Astrocyte of the spinal cord (primary cell): ENCODE data around the gene ALDH1A3.

Experiments
- DNase-seq: peaks from one replicate; pipeline ENCODE4 v3.0.0; 2011; ENCODE audit warnings: low read depth, low spot score
- H3K4me3 ChIP-seq: 2 replicates; pipeline ENCODE4 v1.5.1; 2011; ENCODE audit warnings: low read depth, mild to moderate bottlenecking, low read length, moderate library complexity
- in situ Hi-C: cut with HindIII; loops from 2 replicates; pipeline ENCODE4 v1.10.0; 2017; ENCODE audit warnings: low sequenced_read_pairs
- TF ChIP-seq, protein P1 (sequence below): IDR thresholded peaks from 2 replicates; pipeline ENCODE4 v1.5.1; 2012; ENCODE audit warnings: low read depth, mild to moderate bottlenecking, low read length, inconsistent platforms

ALDH1A3 gene

DNA sequence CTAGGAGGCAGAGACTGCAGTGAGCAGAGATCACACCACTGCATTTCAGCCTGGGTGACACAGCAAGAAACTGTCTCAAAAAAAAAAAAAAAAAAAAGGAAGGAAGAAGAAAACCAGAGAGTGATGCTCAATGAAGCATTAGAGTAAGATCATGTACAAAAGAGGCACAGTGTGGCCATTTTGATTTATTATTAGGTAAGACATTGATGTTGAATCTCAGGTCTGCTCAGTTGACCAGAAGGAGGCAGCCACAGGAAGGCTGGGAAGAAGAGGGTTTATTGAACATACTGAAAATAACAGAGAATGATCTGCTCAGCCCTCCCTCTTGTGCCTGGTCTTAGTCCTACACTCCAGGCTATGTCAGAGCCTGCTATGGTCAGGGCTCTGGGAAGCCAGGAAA is 55.1 kb downstream of the ALDH1A3 start:
- H3K4me3 ChIP-seq, result no peak overlapping the region
- TF ChIP-seq, protein P1, sequence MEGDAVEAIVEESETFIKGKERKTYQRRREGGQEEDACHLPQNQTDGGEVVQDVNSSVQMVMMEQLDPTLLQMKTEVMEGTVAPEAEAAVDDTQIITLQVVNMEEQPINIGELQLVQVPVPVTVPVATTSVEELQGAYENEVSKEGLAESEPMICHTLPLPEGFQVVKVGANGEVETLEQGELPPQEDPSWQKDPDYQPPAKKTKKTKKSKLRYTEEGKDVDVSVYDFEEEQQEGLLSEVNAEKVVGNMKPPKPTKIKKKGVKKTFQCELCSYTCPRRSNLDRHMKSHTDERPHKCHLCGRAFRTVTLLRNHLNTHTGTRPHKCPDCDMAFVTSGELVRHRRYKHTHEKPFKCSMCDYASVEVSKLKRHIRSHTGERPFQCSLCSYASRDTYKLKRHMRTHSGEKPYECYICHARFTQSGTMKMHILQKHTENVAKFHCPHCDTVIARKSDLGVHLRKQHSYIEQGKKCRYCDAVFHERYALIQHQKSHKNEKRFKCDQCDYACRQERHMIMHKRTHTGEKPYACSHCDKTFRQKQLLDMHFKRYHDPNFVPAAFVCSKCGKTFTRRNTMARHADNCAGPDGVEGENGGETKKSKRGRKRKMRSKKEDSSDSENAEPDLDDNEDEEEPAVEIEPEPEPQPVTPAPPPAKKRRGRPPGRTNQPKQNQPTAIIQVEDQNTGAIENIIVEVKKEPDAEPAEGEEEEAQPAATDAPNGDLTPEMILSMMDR, result peak; percentile 18
- in situ Hi-C loops, result no loop called here
- no peak for DNase-seq

GRCh38 chr15:100937171-100937570 is 57.5 kb downstream of the ALDH1A3 start:
- in situ Hi-C loops, result no loop called here
- H3K4me3 ChIP-seq, result no peak overlapping the region
- TF ChIP-seq, protein P1, result no peak
- DNase-seq, result no peak

DNA sequence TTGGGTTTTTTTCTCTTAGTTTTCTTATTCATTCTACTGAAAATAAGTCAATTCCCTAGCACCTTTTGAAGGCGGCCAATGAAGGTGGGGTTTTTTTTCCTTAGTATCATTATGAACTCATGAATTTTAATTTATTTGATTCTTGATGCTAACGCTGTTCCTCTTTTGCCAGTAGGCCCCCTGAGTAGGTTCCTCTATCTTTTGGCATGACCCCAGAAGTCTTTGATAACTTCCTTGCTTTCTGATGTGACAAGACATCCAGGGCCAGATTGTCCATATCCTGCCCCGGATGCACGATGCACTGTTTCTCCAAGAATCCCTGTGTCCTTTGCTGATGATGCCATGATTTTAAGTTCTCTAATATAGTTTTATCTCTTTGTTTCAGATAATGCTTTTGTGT is 60.2 kb downstream of the ALDH1A3 start:
- TF ChIP-seq, protein P1, result no peak
- DNase-seq, result no peak
- in situ Hi-C loops, result no loop called here
- H3K4me3 ChIP-seq, result no peak overlapping the region

DNA sequence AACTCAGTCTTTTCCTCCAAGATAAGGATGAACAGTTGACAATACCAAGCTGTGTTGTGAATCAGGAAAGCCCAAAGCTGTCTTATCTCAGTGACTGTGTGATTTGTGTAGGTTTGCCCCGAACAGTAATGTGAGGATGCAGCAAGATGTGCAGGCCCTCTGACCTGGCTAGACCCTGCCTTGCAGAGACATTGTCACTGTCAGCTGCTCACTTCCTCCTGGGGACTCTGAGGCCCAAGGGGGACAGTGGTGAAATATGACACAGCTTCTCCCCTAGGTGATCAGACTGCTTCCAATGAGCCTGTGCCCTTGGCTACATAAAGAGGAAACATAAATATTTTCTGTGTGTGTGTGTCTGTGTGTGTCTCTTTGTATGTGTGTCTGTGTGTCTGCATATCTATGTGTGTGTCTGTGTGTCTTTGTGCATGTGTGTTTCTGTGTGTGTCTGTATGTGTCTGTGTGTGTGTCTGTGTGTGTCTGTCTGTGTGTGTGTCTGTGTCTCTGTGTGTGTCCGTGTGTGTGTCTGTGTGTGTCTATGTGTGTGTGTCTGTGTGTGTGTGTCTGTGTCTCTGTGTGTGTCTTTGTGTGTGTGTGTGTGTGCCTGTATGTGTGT is 61.2 kb downstream of the ALDH1A3 start:
- no peak overlapping the region for H3K4me3 ChIP-seq
- in situ Hi-C loops, result no loop called here
- DNase-seq, result no peak
- TF ChIP-seq, protein P1, result no peak

DNA sequence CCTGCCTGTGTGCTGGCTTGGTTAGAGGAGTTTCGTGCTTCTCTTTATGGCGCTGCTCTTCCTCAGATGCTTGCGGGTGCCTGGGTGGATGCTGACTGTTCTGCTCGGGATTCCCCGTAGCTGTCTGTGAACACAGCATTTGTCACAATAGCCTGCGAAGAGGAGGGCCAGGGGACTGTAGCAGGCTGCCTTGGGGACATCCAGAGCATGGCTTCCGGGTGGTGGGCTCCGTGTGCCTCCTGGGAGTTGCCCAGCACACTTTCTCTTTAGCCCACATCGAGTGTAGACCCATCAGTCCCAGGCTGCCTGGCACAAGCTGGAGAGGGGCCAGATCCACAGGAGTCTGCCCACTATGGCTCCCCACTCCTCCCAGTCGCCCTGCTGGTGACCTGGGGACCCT is 61.9 kb downstream of the ALDH1A3 start:
- no peak for DNase-seq
- in situ Hi-C loops, result no loop called here
- TF ChIP-seq, protein P1, result no peak
- H3K4me3 ChIP-seq, result no peak overlapping the region

DNA sequence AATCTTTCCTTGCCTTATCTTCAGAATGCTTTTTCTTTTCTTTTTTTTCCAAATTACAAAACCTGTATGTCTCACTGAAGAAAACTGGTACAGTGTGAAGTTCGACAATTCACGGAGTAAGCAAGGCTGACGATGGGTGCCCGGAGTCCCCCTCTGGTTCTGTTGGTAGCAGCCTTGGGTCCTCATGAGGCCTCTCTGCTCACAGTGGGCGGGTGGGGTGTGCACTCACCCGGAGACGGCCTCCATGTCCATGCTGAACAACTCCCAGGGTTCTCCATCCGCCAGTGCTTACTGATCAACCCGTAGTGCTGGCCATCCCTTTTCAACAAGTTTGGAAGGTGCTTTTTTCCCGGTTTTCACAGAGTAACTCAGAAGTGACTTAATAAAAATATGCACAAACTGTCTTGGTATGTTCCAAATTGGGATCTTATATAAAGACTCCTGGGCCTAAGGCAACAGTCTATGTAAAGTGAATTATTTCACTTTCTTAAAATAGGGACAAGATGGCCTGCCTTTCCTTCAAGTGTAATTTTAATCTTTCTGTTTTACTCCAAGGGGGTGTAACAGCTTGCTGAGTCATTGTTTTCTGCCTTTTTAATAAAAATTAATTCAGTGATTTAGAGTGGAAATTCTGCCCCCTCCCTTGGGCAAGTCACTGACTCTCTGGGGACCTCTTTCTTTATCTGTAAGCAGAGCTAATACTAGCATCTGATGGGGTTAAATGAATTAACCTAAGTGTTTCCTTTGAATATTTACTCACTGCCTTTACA is 63.2 kb downstream of the ALDH1A3 start:
- no peak overlapping the region for H3K4me3 ChIP-seq
- in situ Hi-C loops, result no loop called here
- TF ChIP-seq, protein P1, result no peak
- no peak for DNase-seq
